H9 (cell line): ENCODE data around the gene ARHGAP31. TPM values are rescaled to one million over a fixed set of nuclear protein-coding genes. Genes with fewer than 3 reads are reported as not detected.

Source experiments
- DNase-seq: peaks from one replicate; pipeline ENCODE4 v3.0.0-alpha.2; 2017
- H2AFZ ChIP-seq: one replicate; pipeline ENCODE4 v1.6.1; 2013; ENCODE audit warnings: mild to moderate bottlenecking, low read length, control low read depth, moderate library complexity
- H2AK5ac ChIP-seq: 2 replicates; pipeline ENCODE4 v1.6.1; 2013; ENCODE audit warnings: low read length, control low read depth, mixed read lengths; ENCODE audit not compliant: insufficient read length
- H2BK120ac ChIP-seq: one replicate; pipeline ENCODE4 v1.6.1; 2013; ENCODE audit warnings: low read depth, mild to moderate bottlenecking, low read length, control low read depth, inconsistent platforms; ENCODE audit not compliant: poor library complexity, severe bottlenecking
- H2BK12ac ChIP-seq: 2 replicates; pipeline ENCODE4 v1.6.1; 2013; ENCODE audit warnings: low read length, control low read depth, mixed read lengths, low read depth; ENCODE audit not compliant: insufficient read length
- H2BK15ac ChIP-seq: 2 replicates; pipeline ENCODE4 v1.6.1; 2013; ENCODE audit warnings: low read depth, low read length, control low read depth
- H2BK20ac ChIP-seq: one replicate; pipeline ENCODE4 v1.6.1; 2013; ENCODE audit warnings: low read depth, mild to moderate bottlenecking, low read length, control low read depth, inconsistent platforms; ENCODE audit not compliant: poor library complexity, severe bottlenecking
- H2BK5ac ChIP-seq: 2 replicates; pipeline ENCODE4 v1.6.1; 2013; ENCODE audit warnings: low read length, control low read depth, mixed read lengths; ENCODE audit not compliant: insufficient read length
- H3K14ac ChIP-seq: 2 replicates; pipeline ENCODE4 v1.6.1; 2013; ENCODE audit warnings: low read length, control low read depth; ENCODE audit not compliant: insufficient read depth
- H3K18ac ChIP-seq: 2 replicates; pipeline ENCODE4 v1.6.1; 2013; ENCODE audit warnings: low read depth, mild to moderate bottlenecking, mixed read lengths, low read length, control low read depth; ENCODE audit not compliant: insufficient read length
- H3K23ac ChIP-seq: 2 replicates; pipeline ENCODE4 v1.6.1; 2013; ENCODE audit warnings: low read length, control low read depth, mixed read lengths, low read depth; ENCODE audit not compliant: insufficient read length
- H3K23me2 ChIP-seq: 2 replicates; pipeline ENCODE4 v1.6.1; 2013; ENCODE audit warnings: low read depth, mild to moderate bottlenecking, mixed read lengths, low read length, control low read depth; ENCODE audit not compliant: insufficient read length, poor library complexity, severe bottlenecking
- H3K27ac ChIP-seq: 2 replicates; pipeline ENCODE4 v1.5.1; 2013; ENCODE audit warnings: low read length, control low read depth, mixed read lengths, low read depth; ENCODE audit not compliant: insufficient read length
- H3K27me3 ChIP-seq: 2 replicates; pipeline ENCODE4 v1.6.1; 2013; ENCODE audit warnings: low read length, control low read depth, inconsistent platforms; ENCODE audit not compliant: insufficient read depth
- H3K4ac ChIP-seq: 2 replicates; pipeline ENCODE4 v1.6.1; 2013; ENCODE audit warnings: low read depth, mild to moderate bottlenecking, control low read depth, inconsistent platforms, low read length, moderate library complexity
- H3K4me1 ChIP-seq: 2 replicates; pipeline ENCODE4 v1.6.1; 2013; ENCODE audit warnings: low read length, control low read depth, inconsistent platforms; ENCODE audit not compliant: insufficient read depth
- H3K4me2 ChIP-seq: 2 replicates; pipeline ENCODE4 v1.6.1; 2013; ENCODE audit warnings: low read length, control low read depth, mixed read lengths; ENCODE audit not compliant: insufficient read length, insufficient read depth
- H3K56ac ChIP-seq: 2 replicates; pipeline ENCODE4 v1.6.1; 2013; ENCODE audit warnings: low read depth, mild to moderate bottlenecking, mixed read lengths, low read length, control low read depth; ENCODE audit not compliant: insufficient read length
- H3K79me1 ChIP-seq: 2 replicates; pipeline ENCODE4 v1.6.1; 2013; ENCODE audit warnings: low read depth, mild to moderate bottlenecking, moderate library complexity, low read length, control low read depth, inconsistent platforms; ENCODE audit not compliant: insufficient read depth, poor library complexity, severe bottlenecking
- H3K79me2 ChIP-seq: 2 replicates; pipeline ENCODE4 v1.6.1; 2013; ENCODE audit warnings: low read length, control low read depth, inconsistent platforms; ENCODE audit not compliant: insufficient read depth
- H3K9ac ChIP-seq: 2 replicates; pipeline ENCODE4 v1.6.1; 2013; ENCODE audit warnings: low read length, control low read depth, mixed read lengths; ENCODE audit not compliant: insufficient read length; ENCODE audit errors: extremely low read depth
- H3K9me3 ChIP-seq: one replicate; pipeline ENCODE4 v1.6.1; 2013; ENCODE audit warnings: low read depth, low read length, inconsistent platforms; ENCODE audit not compliant: control insufficient read depth
- H3T11ph ChIP-seq: one replicate; pipeline ENCODE4 v1.6.1; 2013; ENCODE audit warnings: mild to moderate bottlenecking, low read length, control low read depth, inconsistent platforms
- H4K20me1 ChIP-seq: one replicate; pipeline ENCODE4 v1.6.1; 2013; ENCODE audit not compliant: control insufficient read depth, insufficient read length, insufficient read depth
- H4K5ac ChIP-seq: 2 replicates; pipeline ENCODE4 v1.6.1; 2013; ENCODE audit warnings: low read depth, mild to moderate bottlenecking, mixed read lengths, low read length, control low read depth; ENCODE audit not compliant: insufficient read length
- H4K8ac ChIP-seq: replicated peaks from 2 replicates; pipeline ENCODE4 v1.6.1; 2013; ENCODE audit warnings: low read length, control low read depth, mixed read lengths, low read depth; ENCODE audit not compliant: insufficient read length
- H4K91ac ChIP-seq: 2 replicates; pipeline ENCODE4 v1.6.1; 2013; ENCODE audit warnings: low read depth, mild to moderate bottlenecking, moderate library complexity, mixed read lengths, low read length, control low read depth; ENCODE audit not compliant: insufficient read length
- H3K27ac Mint-ChIP-seq, 3 experiments: 2 replicates in 2 of 3; 3 replicates in 1 of 3; pipeline ENCODE4 v1.8.0; 2020 to 2021; ENCODE audit warnings: mixed read lengths in 3 of 3, mild to moderate bottlenecking in 1 of 3, moderate library complexity in 1 of 3
- H3K27me3 Mint-ChIP-seq: 2 replicates; pipeline ENCODE4 v1.8.0; 2021; ENCODE audit warnings: low read depth, mild to moderate bottlenecking, moderate library complexity, mixed read lengths
- H3K36me3 Mint-ChIP-seq, 3 experiments: 2 replicates in 2 of 3; 3 replicates in 1 of 3; pipeline ENCODE4 v1.8.0; 2020 to 2021; ENCODE audit warnings: low read depth in 3 of 3, mixed read lengths in 3 of 3; ENCODE audit not compliant: insufficient read depth in 1 of 3
- H3K4me1 Mint-ChIP-seq, 2 experiments: 2 replicates each; pipeline ENCODE4 v1.8.0; 2020; ENCODE audit warnings: mixed read lengths in 2 of 2
- H3K4me3 Mint-ChIP-seq, 2 experiments: 2 replicates in 1 of 2; 3 replicates in 1 of 2; pipeline ENCODE4 v1.8.0; 2020 to 2021; ENCODE audit warnings: mild to moderate bottlenecking in 2 of 2, mixed read lengths in 2 of 2, moderate library complexity in 1 of 2
- H3K9me3 Mint-ChIP-seq, 2 experiments: 2 replicates in 1 of 2; 3 replicates in 1 of 2; pipeline ENCODE4 v1.8.0; 2020; ENCODE audit warnings: mild to moderate bottlenecking in 2 of 2, mixed read lengths in 2 of 2, moderate library complexity in 1 of 2
- total RNA-seq: library from RNA; stranded (reverse); gene quantifications from 2 replicates; pipeline ENCODE4 v1.2.1, GENCODE V29; 2021
- TF ChIP-seq, protein P1 (sequence below): fragments of 200-600 bp; sonication (generic); conservative IDR thresholded peaks from 3 replicates; pipeline ENCODE4 v1.8.0; 2021; ENCODE audit warnings: antibody characterized with exemption, mild to moderate bottlenecking

ARHGAP31 gene
- total RNA-seq, 1 experiment from 2014 or later, result 2.2 TPM

DNA sequence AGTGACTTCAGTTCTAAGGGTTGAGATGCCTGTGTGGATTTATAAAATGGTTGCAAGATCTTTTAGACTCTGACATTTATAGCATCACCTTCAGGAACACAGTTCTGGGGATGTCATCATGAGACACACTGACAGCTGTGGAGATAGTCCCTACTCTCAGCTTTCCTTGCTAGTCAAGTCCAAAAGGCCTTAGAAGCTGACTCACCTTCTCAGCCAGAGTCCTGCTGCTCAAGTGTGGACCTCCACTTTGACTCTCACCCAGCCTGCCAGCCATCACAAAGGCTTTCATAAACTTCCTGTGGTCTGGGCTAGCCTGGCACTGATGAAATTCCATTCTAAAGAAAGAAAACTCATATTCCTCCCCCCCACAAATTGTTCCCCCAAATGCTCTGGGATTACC lies 124.5 kb downstream of the ARHGAP31 start:
- no peak overlapping the region for H4K91ac ChIP-seq
- H3K9ac ChIP-seq, result no peak overlapping the region
- H3K4me3 Mint-ChIP-seq, result no peak overlapping the region
- no peak overlapping the region for H3K18ac ChIP-seq
- no peak for DNase-seq
- no peak overlapping the region for H2AK5ac ChIP-seq
- H3K4me2 ChIP-seq, result no peak overlapping the region
- H3K27me3 ChIP-seq, result no peaks in the 10 kb centered on the region
- no peak overlapping the region for H3K56ac ChIP-seq
- H3K23ac ChIP-seq, result no peak overlapping the region
- H2BK15ac ChIP-seq, result no peak overlapping the region
- no peaks in the 10 kb centered on the region for H3K4me1 ChIP-seq
- no peak overlapping the region for H3K14ac ChIP-seq
- H3K23me2 ChIP-seq, result no peaks in the 10 kb centered on the region
- no peak overlapping the region for H3K27ac ChIP-seq
- no peak overlapping the region for H4K5ac ChIP-seq
- no peak overlapping the region for H2BK20ac ChIP-seq
- H2AFZ ChIP-seq, result no peak overlapping the region
- H4K8ac ChIP-seq, result no peak overlapping the region
- TF ChIP-seq, protein P1, sequence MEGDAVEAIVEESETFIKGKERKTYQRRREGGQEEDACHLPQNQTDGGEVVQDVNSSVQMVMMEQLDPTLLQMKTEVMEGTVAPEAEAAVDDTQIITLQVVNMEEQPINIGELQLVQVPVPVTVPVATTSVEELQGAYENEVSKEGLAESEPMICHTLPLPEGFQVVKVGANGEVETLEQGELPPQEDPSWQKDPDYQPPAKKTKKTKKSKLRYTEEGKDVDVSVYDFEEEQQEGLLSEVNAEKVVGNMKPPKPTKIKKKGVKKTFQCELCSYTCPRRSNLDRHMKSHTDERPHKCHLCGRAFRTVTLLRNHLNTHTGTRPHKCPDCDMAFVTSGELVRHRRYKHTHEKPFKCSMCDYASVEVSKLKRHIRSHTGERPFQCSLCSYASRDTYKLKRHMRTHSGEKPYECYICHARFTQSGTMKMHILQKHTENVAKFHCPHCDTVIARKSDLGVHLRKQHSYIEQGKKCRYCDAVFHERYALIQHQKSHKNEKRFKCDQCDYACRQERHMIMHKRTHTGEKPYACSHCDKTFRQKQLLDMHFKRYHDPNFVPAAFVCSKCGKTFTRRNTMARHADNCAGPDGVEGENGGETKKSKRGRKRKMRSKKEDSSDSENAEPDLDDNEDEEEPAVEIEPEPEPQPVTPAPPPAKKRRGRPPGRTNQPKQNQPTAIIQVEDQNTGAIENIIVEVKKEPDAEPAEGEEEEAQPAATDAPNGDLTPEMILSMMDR, result no peak
- no peak overlapping the region for H3K27ac Mint-ChIP-seq
- 0 out of 2 replicates have a peak, but pooled peaks cover 2% of the 10 kb centered on the region for H3K27me3 Mint-ChIP-seq
- H3K79me2 ChIP-seq, result no peaks in the 10 kb centered on the region
- H3K9me3 Mint-ChIP-seq, result no peaks in the 10 kb centered on the region; a peak in 2 of 5 replicates
- peaks cover 0 to 2% of the 10 kb centered on the region in 2 experiments; a peak in 1 of 4 replicates for H3K4me1 Mint-ChIP-seq
- no peaks in the 10 kb centered on the region for H3K9me3 ChIP-seq
- no peaks in the 10 kb centered on the region for H3K79me1 ChIP-seq
- no peak overlapping the region for H2BK12ac ChIP-seq
- H2BK5ac ChIP-seq, result no peak overlapping the region
- H4K20me1 ChIP-seq, result no peaks in the 10 kb centered on the region
- no peak overlapping the region for H3K4ac ChIP-seq
- no peak overlapping the region for H3T11ph ChIP-seq
- H3K36me3 Mint-ChIP-seq, result peaks cover 0 to under 1% (median 0%) of the 10 kb centered on the region in 3 experiments; a peak in 3 of 7 replicates
- H2BK120ac ChIP-seq, result no peak overlapping the region
